Fibroblast of pulmonary artery (primary cell): ENCODE measurements around the gene SNCA.

ENCODE experiments used
- DNase-seq: peaks from one replicate; pipeline ENCODE4 v3.0.0-alpha.2; 2010; ENCODE audit warnings: low read depth
- H3K4me3 ChIP-seq: replicated peaks from 2 replicates; pipeline ENCODE4 v1.5.1; 2011; ENCODE audit warnings: low read depth, mild to moderate bottlenecking, control low read depth, low read length, moderate library complexity
- CTCF ChIP-seq: IDR thresholded peaks from 2 replicates; pipeline ENCODE4 v1.5.1; 2011; ENCODE audit warnings: mild to moderate bottlenecking, control low read depth, low read length, inconsistent platforms; ENCODE audit errors: missing control alignments

Gene SNCA

DNA sequence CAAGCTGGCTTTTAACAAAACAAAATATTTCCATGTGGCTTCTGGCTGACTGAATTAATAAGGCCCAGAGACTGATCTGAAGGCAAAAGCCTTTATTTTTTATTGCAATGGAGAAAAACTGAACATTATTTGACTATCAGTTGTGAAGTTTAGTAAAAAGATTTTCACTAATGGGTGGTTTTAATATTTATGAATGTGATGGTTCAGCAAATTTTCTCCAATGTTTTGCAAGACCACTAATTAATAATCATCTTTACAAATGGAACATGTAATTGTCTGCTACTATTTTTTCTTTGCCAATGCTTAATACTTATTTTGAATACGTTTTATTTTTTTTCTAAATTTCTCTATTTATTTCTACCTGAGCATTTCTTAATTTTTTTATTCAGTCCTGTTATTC lies 90.6 kb downstream of the SNCA start:
- no peak overlapping the region for H3K4me3 ChIP-seq
- TF ChIP-seq CTCF = no peak
- no peak for DNase-seq

- no peak for DNase-seq
- no peak overlapping the region for H3K4me3 ChIP-seq
- TF ChIP-seq CTCF = no peak
Observed at GRCh38 chr4:89745708-89746107, 91.3 kb downstream of the SNCA start.

DNA sequence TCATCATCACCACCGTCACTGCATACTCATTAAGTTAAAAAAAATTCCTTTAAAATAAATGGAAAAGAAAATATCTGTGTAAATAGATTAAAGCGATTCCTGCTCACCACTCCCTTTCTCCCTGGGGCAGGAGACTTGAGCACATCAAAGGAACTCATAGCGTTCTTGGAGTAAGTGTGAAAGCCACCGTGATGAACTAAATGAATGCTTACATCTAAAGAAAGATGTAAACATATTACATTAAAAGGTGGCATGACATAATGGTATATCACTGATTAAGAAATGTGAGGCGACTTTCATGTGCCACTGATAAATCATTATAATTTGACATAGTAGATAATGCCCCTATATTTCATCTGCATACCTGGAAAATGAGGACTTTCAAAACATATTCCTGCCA lies 92.0 kb downstream of the SNCA start:
- TF ChIP-seq CTCF = no peak
- H3K4me3 ChIP-seq = no peak overlapping the region
- DNase-seq = no peak

DNA sequence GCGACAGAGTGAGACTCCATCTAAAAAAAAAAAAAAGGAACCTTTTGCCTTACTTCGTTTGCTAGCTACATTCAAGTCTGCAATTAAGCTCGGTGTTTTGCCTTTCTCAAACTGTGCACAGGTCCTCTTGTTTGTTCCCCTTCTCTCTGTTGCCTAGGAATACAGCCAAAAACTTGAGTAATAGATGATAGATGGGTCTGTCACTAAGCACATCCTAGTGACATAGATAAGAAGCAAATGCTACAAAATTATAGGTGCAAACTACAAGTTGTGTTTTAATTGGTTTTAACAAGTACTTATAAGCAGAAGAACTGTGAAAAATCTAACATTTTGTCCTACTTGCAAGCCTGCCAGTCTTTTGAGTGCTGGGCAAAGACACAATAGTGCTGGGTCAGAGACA lies 95.2 kb downstream of the SNCA start:
- H3K4me3 ChIP-seq = no peak overlapping the region
- no peak for DNase-seq
- TF ChIP-seq CTCF = no peak

DNA sequence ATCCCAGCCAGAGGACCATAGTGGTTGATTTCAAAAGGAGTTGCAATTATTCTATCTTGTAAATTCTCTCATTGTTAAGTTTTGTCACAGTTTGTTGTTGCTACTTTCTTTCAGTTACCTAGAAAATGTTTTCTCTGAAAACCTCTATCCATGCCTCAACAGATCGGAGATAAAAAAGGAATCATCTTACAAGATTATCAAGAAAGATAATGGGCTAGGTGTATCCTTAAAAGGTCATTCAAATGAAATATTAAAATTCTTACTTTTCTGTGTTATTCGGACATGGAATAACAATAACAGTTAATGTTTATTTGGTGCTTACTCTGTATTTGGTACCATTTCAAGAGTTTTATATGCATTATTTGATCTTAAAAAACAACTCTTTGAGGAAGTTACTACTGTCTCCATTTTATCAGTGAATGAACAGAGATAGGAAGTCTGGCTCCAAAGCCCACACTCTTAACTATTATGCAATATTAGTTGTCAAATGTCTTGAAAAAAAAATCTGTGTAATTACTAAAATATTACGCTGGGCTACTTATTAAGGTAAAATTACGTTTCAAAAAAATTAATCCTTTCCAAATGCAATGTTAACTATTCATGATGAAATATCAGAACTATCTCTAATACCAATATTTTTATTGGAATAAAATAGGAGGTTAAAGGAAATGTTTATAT lies 97.5 kb downstream of the SNCA start:
- no peak overlapping the region for H3K4me3 ChIP-seq
- TF ChIP-seq CTCF = no peak
- no peak for DNase-seq

- TF ChIP-seq CTCF = no peak
- no peak overlapping the region for H3K4me3 ChIP-seq
- DNase-seq = peak; percentile 42
Observed at GRCh38 chr4:89737888-89738287, 99.1 kb downstream of the SNCA start.

DNA sequence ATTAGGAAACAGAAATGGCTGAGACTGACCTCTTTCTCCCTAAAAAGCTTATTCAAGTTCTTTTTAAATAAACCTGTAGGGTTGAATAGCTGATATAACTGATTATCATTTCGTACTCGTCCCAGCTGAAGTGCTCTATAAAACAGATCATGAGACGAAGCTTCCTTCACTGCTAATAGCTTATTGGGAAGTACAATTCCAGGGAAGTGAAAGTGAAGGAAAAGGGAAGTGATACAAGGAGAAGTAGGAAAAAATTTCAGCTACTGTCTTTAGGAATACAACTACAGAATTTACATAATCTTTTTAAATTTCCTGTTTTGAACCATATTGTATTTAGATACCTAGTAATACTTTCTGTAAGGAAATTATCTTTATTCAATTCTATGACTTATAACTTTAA lies 103.0 kb downstream of the SNCA start:
- no peak overlapping the region for H3K4me3 ChIP-seq
- no peak for DNase-seq
- no peak for TF ChIP-seq CTCF
